ENCODE results near the gene CDC42BPA. TPM values are rescaled to one million over a fixed set of nuclear protein-coding genes. Genes with fewer than 3 reads are reported as not detected.

Gene CDC42BPA
- polyA plus RNA-seq, 1 donor (not counting 4 experiments of a cell fraction or from before 2014, with no cell fraction given) = 9.2 TPM

DNA sequence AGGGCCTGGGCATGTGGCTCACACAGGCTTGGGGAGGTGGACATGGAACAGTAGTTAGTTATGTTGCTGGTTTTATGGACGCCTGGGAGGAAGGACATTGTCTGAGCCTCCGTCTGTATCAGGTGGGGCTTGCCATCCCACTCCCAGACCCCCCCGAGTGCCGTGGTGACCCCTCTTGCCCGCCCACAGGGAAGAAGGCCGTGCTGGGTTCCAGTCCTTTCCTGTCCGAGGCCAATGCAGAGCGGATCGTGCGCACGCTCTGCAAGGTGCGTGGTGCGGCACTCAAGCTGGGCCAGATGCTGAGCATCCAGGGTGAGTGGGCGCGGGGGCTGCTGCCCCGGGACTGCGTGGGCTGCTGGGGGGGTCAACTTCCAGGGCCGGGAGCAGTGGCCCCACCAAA lies 336.5 kb downstream of the CDC42BPA start:
- no peak overlapping the region for H3K27ac ChIP-seq (ENCODE audit: control insufficient read depth, insufficient read depth, low read length)
- FAIRE-seq (no peak), DNase-seq (ENCODE audit: low read depth, low spot score) (no peak)
- H3K4me2 ChIP-seq (ENCODE audit: control insufficient read depth, extremely low read depth, insufficient read depth, low read depth, low read length) = no peak overlapping the region
- H3K4me3 ChIP-seq (ENCODE audit: control insufficient read depth in 2 of 3, extremely low read depth in 1 of 3, insufficient read depth in 2 of 3, low read depth in 1 of 3, low read length in 3 of 3) = no peak overlapping the region
- no peaks in the 10 kb centered on the region for H3K27me3 ChIP-seq (ENCODE audit: control insufficient read depth, extremely low read depth, insufficient read depth, low read length)
- H3K9me1 ChIP-seq (ENCODE audit: control insufficient read depth, extremely low read depth, insufficient read depth, low read length) = no peaks in the 10 kb centered on the region
- TF ChIP-seq CTCF (optimal IDR thresholded peaks at IDR 0.05 in 1 of 3, IDR thresholded peaks at IDR 0.05 in 1 of 3, conservative IDR thresholded peaks at IDR 0.05 in 1 of 3; ENCODE audit: extremely low read depth in 1 of 3, insufficient read depth in 2 of 3, low read length in 3 of 3) = no peak
- dilution Hi-C loops (cut with MboI; ENCODE audit: extremely low pct_ligation_motif_present, low sequenced_read_pairs) = no loop called here
- no peaks in the 10 kb centered on the region for H4K20me1 ChIP-seq (ENCODE audit: control insufficient read depth, extremely low read depth, insufficient read depth, low read length)
- H3K36me3 ChIP-seq (ENCODE audit: control insufficient read depth in 2 of 2, extremely low read depth in 1 of 2, insufficient read depth in 2 of 2, low read length in 2 of 2) = peaks cover 0 to 2% of the 10 kb centered on the region in 2 experiments
- no peaks in the 10 kb centered on the region for H3K79me2 ChIP-seq (ENCODE audit: control insufficient read depth, insufficient read depth, low read length)
- H3K9me3 ChIP-seq (ENCODE audit: control insufficient read depth, low read depth, low read length) = no peaks in the 10 kb centered on the region
- no peaks in the 10 kb centered on the region for H3K4me1 ChIP-seq (ENCODE audit: control insufficient read depth, extremely low read depth, insufficient read depth, low read length)
- no peak overlapping the region for H2AFZ ChIP-seq (ENCODE audit: control insufficient read depth, low read length)
- H3K9ac ChIP-seq (ENCODE audit: control insufficient read depth, extremely low read depth, insufficient read depth, low read length) = no peak overlapping the region

DNA sequence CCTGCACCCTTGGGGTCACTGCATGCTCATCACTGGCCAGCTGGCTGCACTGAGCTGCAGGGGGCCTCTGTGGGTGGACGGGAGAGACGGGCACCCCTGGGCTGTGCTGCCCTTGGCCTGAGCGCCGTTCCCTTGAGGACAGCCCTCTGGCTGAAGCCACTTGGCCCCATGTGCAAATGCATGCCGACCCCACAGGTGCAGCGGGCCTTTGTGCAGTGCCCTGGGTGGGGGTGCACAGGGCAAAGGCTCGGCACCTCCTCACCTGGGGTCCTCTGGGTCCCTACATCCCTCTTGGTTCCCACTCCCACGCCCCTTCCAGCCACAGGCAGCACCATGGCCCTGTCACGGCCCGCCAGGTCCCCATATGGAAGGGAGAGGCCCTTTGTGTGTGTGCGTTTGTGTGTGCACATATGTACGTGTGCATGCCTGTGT lies 336.9 kb downstream of the CDC42BPA start:
- H3K27me3 ChIP-seq (ENCODE audit: control insufficient read depth, extremely low read depth, insufficient read depth, low read length) = no peaks in the 10 kb centered on the region
- H3K36me3 ChIP-seq (ENCODE audit: control insufficient read depth in 2 of 2, extremely low read depth in 1 of 2, insufficient read depth in 2 of 2, low read length in 2 of 2) = no peaks in the 10 kb centered on the region
- no peaks in the 10 kb centered on the region for H3K9me3 ChIP-seq (ENCODE audit: control insufficient read depth, low read depth, low read length)
- H3K27ac ChIP-seq (ENCODE audit: control insufficient read depth, insufficient read depth, low read length) = no peak overlapping the region
- H4K20me1 ChIP-seq (ENCODE audit: control insufficient read depth, extremely low read depth, insufficient read depth, low read length) = no peaks in the 10 kb centered on the region
- H3K4me3 ChIP-seq (ENCODE audit: control insufficient read depth in 2 of 3, extremely low read depth in 1 of 3, insufficient read depth in 2 of 3, low read depth in 1 of 3, low read length in 3 of 3) = no peak overlapping the region
- no peaks in the 10 kb centered on the region for H3K4me1 ChIP-seq (ENCODE audit: control insufficient read depth, extremely low read depth, insufficient read depth, low read length)
- FAIRE-seq (no peak), DNase-seq (ENCODE audit: low read depth, low spot score) (no peak)
- H3K9ac ChIP-seq (ENCODE audit: control insufficient read depth, extremely low read depth, insufficient read depth, low read length) = no peak overlapping the region
- dilution Hi-C loops (cut with MboI; ENCODE audit: extremely low pct_ligation_motif_present, low sequenced_read_pairs) = no loop called here
- H3K79me2 ChIP-seq (ENCODE audit: control insufficient read depth, insufficient read depth, low read length) = no peaks in the 10 kb centered on the region
- H2AFZ ChIP-seq (ENCODE audit: control insufficient read depth, low read length) = no peak overlapping the region
- H3K9me1 ChIP-seq (ENCODE audit: control insufficient read depth, extremely low read depth, insufficient read depth, low read length) = no peaks in the 10 kb centered on the region
- TF ChIP-seq CTCF (optimal IDR thresholded peaks at IDR 0.05 in 1 of 3, IDR thresholded peaks at IDR 0.05 in 1 of 3, conservative IDR thresholded peaks at IDR 0.05 in 1 of 3; ENCODE audit: extremely low read depth in 1 of 3, insufficient read depth in 2 of 3, low read length in 3 of 3) (no peak), EZH2 (IDR thresholded peaks at IDR 0.05; ENCODE audit: low read length) (no peak)
- H3K4me2 ChIP-seq (ENCODE audit: control insufficient read depth, extremely low read depth, insufficient read depth, low read depth, low read length) = no peak overlapping the region
